Aorta (tissue), 5 donors: ENCODE results near the gene ZBTB7C. TPM values are rescaled to one million over a fixed set of nuclear protein-coding genes. Genes with fewer than 3 reads are reported as not detected.

Source experiments
- ATAC-seq: fragments of 200-7000 bp; cut with Tn5 transposase; one replicate; pipeline ENCODE4 v1.9.1; 2022; ENCODE audit warnings: moderate library complexity; ENCODE audit not compliant: low FRiP score
- DNase-seq, 2 donors: peaks; one replicate each; pipeline ENCODE4 v3.0.0-alpha.2; 2020
- H3K27ac ChIP-seq, 2 donors: one replicate each; pipeline ENCODE4 v1.5.1; 2013; ENCODE audit warnings: low read length in 2 of 2, mild to moderate bottlenecking in 2 of 2, moderate library complexity in 2 of 2, control low read depth in 1 of 2, inconsistent platforms in 1 of 2, low read depth in 1 of 2
- H3K27me3 ChIP-seq, 2 donors: one replicate each; pipeline ENCODE4 v1.6.1; 2013; ENCODE audit warnings: control low read depth in 1 of 2, low read length in 1 of 2, mild to moderate bottlenecking in 1 of 2, moderate library complexity in 1 of 2; ENCODE audit not compliant: insufficient read depth in 2 of 2, control insufficient read depth in 1 of 2
- H3K36me3 ChIP-seq, 2 donors: one replicate each; pipeline ENCODE4 v1.6.1; 2013; ENCODE audit warnings: control low read depth in 1 of 2, low read length in 1 of 2, mild to moderate bottlenecking in 1 of 2; ENCODE audit not compliant: insufficient read depth in 2 of 2, control insufficient read depth in 1 of 2
- H3K4me1 ChIP-seq, 2 donors: one replicate each; pipeline ENCODE4 v1.6.1; 2013; ENCODE audit warnings: low read length in 2 of 2, control low read depth in 1 of 2, mild to moderate bottlenecking in 1 of 2, moderate library complexity in 1 of 2; ENCODE audit not compliant: insufficient read depth in 2 of 2, control insufficient read depth in 1 of 2
- H3K4me3 ChIP-seq, 2 donors: one replicate each; pipeline ENCODE4 v1.5.1; 2013; ENCODE audit warnings: low read length in 2 of 2, control low read depth in 1 of 2, mild to moderate bottlenecking in 1 of 2
- H3K9me3 ChIP-seq: one replicate; pipeline ENCODE4 v1.6.1; 2013; ENCODE audit warnings: mild to moderate bottlenecking, low read length; ENCODE audit not compliant: control insufficient read depth
- WGBS, 2 donors: extraction: QIAGEN DNeasy Blood & Tissue Kit; methylation state at CpG; one replicate each; pipeline ENCODE4 v1.1.7; 2013; 5-methylcytosine and 5-hydroxymethylcytosine counted together
- intact Hi-C, 2 donors: fragments of 100-400 bp; cut with DNase I; formaldehyde crosslinking; loops; one replicate each; pipeline versions ENCODE4 v1.14.2 to v1.15.0; 2022
- polyA plus RNA-seq, 2 donors: library from polyadenylated mRNA; stranded (reverse); fragments of 200-250 nt; gene quantifications; one replicate each; pipeline ENCODE4 v1.2.3, GENCODE V29; 2013
- total RNA-seq, 2 donors: library from RNA; stranded (reverse); fragmentation: NEBNext Ultra II Directional; extraction: Animal tissue kit (Norgen Biotek cat#: 25700); gene quantifications; one replicate each; pipeline ENCODE4 v1.2.1, GENCODE V29; 2021
- donor health status: healthy with polysubstance abuse.
- donor health status: Bipolar disorder and iron deficiency.
- donor health status: DM: no; HTN: no; CAD: no.
- donor health status: DM: no; HTN: no; CAD: no.
- donor health status: DM: yes; HTN: yes; CAD: no.

Gene ZBTB7C
- total and polyA plus RNA-seq, 4 donors: 0.69 to 22.4 (median 10.0) TPM

DNA sequence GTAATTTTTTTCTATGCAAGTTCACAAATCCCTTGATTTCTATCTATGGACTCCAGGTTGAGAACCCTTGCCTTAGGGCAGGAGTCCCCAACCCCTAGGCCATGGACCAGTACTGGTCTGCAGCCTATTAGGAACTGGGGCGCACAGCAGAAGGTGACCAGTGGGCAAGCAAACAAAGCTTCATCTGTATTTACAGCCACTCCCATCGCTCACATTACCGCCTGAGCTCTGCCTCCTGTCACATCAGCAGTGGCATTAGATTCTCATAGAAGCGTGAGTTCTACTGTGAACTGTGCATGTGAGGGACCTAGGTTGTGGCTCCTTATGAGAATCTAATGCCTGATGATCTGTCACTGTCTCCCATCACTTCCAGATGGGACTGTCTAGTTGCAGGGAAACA is 408.5 kb downstream of the ZBTB7C start:
- H3K27ac ChIP-seq: no peak overlapping the region
- peaks cover 5% of the 10 kb centered on the region for H3K9me3 ChIP-seq
- intact Hi-C loops: loop anchor here (5.0 to 10.0 kb wide), 2 partner anchors 33 to 116 kb away; no protein-coding TSS in a partner anchor
- no peaks in the 10 kb centered on the region for H3K36me3 ChIP-seq
- DNase-seq: no peak
- H3K27me3 ChIP-seq: no peaks in the 10 kb centered on the region
- H3K4me3 ChIP-seq: no peak overlapping the region
- 97% methylated on average over 4 of the region's 4 CpGs for WGBS, 2 donors
- no peak for ATAC-seq
- H3K4me1 ChIP-seq: no peaks in the 10 kb centered on the region

- no peak overlapping the region for H3K4me3 ChIP-seq
- intact Hi-C loops: loop anchor here (5.0 to 10.0 kb wide), 2 partner anchors 33 to 115 kb away; no protein-coding TSS in a partner anchor
- 77 to 82% methylated on average over 4 of the region's 4 CpGs for WGBS, 2 donors
- H3K36me3 ChIP-seq: no peaks in the 10 kb centered on the region
- H3K27ac ChIP-seq: no peak overlapping the region
- ATAC-seq (no peak), DNase-seq (no peak)
- no peaks in the 10 kb centered on the region for H3K4me1 ChIP-seq
- H3K9me3 ChIP-seq: peaks cover 5% of the 10 kb centered on the region
- no peaks in the 10 kb centered on the region for H3K27me3 ChIP-seq
Observed at GRCh38 chr18:47999801-48000248, 409.4 kb downstream of the ZBTB7C start.

DNA sequence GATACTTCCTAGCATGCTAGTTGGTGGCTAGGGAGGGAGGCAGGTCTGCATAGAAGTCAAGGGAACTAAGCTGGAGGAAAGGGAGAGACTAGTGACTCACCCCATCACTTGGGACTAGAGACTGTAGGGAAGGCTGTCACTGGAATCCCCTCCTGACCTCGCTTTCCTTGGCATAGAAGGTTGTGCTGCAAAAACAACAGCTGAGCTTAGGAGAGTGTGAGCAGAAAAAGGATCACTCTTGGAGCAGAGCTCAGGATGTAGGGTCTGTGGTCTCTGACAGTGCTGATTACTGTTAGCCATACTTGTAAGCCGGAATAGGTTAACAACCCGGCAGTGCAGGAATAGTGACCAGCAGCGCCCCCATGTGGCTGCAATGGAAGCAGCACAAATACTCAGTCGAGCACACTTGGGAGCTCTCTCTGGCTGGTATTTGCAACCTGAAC is 411.8 kb downstream of the ZBTB7C start:
- intact Hi-C loops: no loop called here
- no peaks in the 10 kb centered on the region for H3K4me1 ChIP-seq
- peaks cover 5% of the 10 kb centered on the region for H3K9me3 ChIP-seq
- no peaks in the 10 kb centered on the region for H3K36me3 ChIP-seq
- H3K4me3 ChIP-seq: no peak overlapping the region
- WGBS, 2 donors: 56 to 62% methylated on average over 5 of the region's 5 CpGs
- ATAC-seq (no peak), DNase-seq (no peak)
- no peak overlapping the region for H3K27ac ChIP-seq
- H3K27me3 ChIP-seq: no peaks in the 10 kb centered on the region

DNA sequence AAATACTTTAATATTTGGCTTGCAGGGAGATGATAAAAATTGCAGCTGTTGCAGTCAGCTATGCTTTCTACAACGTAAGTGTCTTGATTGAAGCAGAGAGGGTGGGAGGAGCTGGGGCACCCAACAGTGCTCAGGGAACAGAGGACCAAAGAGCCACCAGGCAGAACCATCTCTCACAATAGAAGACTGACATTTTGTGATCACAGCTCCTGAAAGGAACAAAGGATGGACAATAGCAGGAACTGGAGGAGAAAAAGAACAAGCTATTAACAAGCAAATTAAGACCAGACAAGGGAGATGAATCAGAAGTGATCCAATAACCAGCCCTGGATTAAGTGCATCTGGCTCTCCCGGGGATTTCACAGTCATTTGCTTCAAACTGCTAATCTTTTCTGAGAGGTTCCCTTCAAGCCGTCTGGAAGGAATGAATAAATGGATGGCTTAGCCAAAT is 413.1 kb downstream of the ZBTB7C start:
- no peaks in the 10 kb centered on the region for H3K36me3 ChIP-seq
- no peak for ATAC-seq
- 50 to 61% methylated on average over 3 of the region's 3 CpGs for WGBS, 2 donors
- no peaks in the 10 kb centered on the region for H3K27me3 ChIP-seq
- H3K9me3 ChIP-seq: peaks cover 5% of the 10 kb centered on the region
- no peak overlapping the region for H3K27ac ChIP-seq
- H3K4me3 ChIP-seq: no peak overlapping the region
- intact Hi-C loops: no loop called here
- H3K4me1 ChIP-seq: no peaks in the 10 kb centered on the region
- no peak for DNase-seq

DNA sequence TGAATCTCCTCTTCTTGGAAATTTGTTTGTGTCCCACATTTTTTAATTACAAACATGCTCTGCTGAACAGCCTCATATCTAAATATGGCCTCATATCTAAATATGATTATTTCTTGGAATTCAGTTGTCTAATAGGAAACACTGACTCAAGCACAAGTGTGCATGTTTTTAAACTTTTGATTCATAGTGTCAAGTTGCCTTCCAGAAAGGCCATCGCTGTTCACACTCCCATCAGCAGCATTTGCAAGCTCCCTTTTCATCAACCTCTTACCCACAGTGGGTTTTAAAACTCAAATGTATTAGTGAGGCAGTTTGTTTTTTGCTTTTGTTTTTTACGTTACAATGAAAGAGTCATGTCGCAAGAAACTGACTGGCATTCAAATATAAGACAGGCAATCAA is 413.5 kb downstream of the ZBTB7C start:
- Histone ChIP-seq H3K36me3 (no peaks in the 10 kb centered on the region), H3K27me3 (no peaks in the 10 kb centered on the region), H3K4me3 (no peak overlapping the region), H3K9me3 (peaks cover 5% of the 10 kb centered on the region), H3K4me1 (no peaks in the 10 kb centered on the region), H3K27ac (no peak overlapping the region)
- intact Hi-C loops: no loop called here
- DNase-seq (no peak), ATAC-seq (no peak)
- 91 to 92% methylated on average over 3 of the region's 3 CpGs for WGBS, 2 donors

- Histone ChIP-seq H3K27ac (no peak overlapping the region), H3K27me3 (no peaks in the 10 kb centered on the region), H3K9me3 (peaks cover 5% of the 10 kb centered on the region), H3K4me3 (no peak overlapping the region), H3K4me1 (no peaks in the 10 kb centered on the region), H3K36me3 (no peaks in the 10 kb centered on the region)
- intact Hi-C loops: no loop called here
- 85 to 100% methylated on average over 1 of the region's 1 CpG for WGBS, 2 donors
- DNase-seq (no peak), ATAC-seq (no peak)
Observed at GRCh38 chr18:47993409-47993808, 415.8 kb downstream of the ZBTB7C start.

- H3K4me3 ChIP-seq: no peak overlapping the region
- no peaks in the 10 kb centered on the region for H3K27me3 ChIP-seq
- DNase-seq: no peak
- no peak overlapping the region for H3K27ac ChIP-seq
- ATAC-seq: no peak
- H3K36me3 ChIP-seq: no peaks in the 10 kb centered on the region
- 64 to 70% methylated on average over 6 of the region's 6 CpGs for WGBS, 2 donors
- intact Hi-C loops: no loop called here
- H3K4me1 ChIP-seq: no peaks in the 10 kb centered on the region
- peaks cover 5% of the 10 kb centered on the region for H3K9me3 ChIP-seq
Observed at GRCh38 chr18:47992976-47993375, 416.2 kb downstream of the ZBTB7C start.

- DNase-seq: no peak
- 92 to 94% methylated on average over 4 of the region's 4 CpGs for WGBS, 2 donors
- Histone ChIP-seq H3K27me3 (no peaks in the 10 kb centered on the region), H3K4me1 (no peaks in the 10 kb centered on the region), H3K27ac (no peak overlapping the region), H3K36me3 (no peaks in the 10 kb centered on the region), H3K4me3 (no peak overlapping the region), H3K9me3 (peaks cover 2% of the 10 kb centered on the region)
- ATAC-seq: no peak
- intact Hi-C loops: no loop called here
Observed at GRCh38 chr18:47992266-47992665, 416.9 kb downstream of the ZBTB7C start.

DNA sequence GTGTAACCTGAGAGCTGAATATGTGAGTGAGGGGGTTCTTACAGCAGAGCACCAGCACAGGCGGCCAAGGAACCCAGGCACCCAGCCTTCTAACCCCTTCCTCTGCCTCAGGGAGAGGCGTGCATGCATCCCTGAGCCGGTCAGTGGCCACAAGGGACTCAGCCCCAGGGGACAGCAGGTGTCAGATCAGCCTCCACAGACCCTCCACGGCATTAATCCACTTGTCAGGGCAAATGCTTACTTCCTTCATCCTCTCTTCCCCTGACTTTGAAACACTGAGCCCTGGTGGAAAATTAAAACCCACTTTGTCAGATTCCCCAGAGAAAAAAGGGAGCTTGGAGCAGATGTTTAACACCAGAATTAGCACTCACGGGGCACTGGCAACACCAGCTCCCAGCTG is 418.2 kb downstream of the ZBTB7C start:
- Histone ChIP-seq H3K4me1 (no peaks in the 10 kb centered on the region), H3K27ac (no peak overlapping the region), H3K9me3 (no peaks in the 10 kb centered on the region), H3K27me3 (no peaks in the 10 kb centered on the region), H3K36me3 (no peaks in the 10 kb centered on the region), H3K4me3 (no peak overlapping the region)
- DNase-seq: no peak
- no peak for ATAC-seq
- intact Hi-C loops: no loop called here
- 78 to 82% methylated on average over 5 of the region's 5 CpGs for WGBS, 2 donors
